GM12874 (cell line): ENCODE measurements around the gene ZNF714.

Experiments used
- CTCF ChIP-seq: IDR thresholded peaks from 2 replicates; pipeline ENCODE4 v1.5.1; 2011; ENCODE audit warnings: low read depth, mild to moderate bottlenecking, control low read depth, low read length, moderate library complexity; ENCODE audit not compliant: insufficient read depth

ZNF714 gene

DNA sequence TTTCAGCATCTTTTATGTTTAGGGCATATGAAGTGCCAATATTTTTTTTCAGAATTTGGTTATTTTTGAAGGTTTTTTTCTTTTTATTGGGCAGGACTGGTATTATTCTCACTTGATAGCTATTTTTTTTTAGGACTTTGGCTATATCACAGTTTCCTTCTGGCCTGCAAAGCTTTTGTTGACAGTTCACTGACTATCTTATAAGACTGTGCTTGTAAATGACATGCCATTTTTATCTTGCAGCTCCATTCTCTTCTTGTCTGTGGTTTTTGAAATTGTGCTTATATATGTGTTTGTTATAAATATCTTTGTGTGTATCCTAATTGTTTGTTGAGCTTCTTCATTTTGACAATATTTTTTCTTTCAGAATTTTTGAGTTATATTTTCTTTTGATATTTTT is 33.4 kb downstream of the ZNF714 start:
- no peak for TF ChIP-seq CTCF

GRCh38 chr19:21117041-21117907 is 35.3 kb downstream of the ZNF714 start:
- no peak for TF ChIP-seq CTCF

- TF ChIP-seq CTCF = no peak
Observed at GRCh38 chr19:21126078-21126477, 44.1 kb downstream of the ZNF714 start.

DNA sequence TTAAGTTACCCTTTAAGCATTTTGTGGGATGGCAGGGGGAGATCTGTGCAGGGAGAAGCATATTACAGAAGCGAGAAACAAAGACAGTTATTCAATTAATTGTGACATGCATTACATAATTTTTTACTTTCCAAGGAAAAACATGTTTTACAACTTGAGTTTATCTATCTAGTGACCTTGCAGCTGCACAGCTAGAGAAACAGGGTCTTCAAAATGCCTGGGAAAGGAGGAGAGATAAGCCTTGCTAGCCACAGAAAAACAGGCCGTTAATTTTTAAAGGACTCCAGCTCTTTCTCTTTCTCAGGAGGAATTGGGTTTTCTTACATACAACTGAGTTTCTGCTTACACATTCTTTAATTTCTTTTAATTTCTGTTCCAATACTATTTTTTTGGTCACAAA is 45.0 kb downstream of the ZNF714 start:
- TF ChIP-seq CTCF = no peak

DNA sequence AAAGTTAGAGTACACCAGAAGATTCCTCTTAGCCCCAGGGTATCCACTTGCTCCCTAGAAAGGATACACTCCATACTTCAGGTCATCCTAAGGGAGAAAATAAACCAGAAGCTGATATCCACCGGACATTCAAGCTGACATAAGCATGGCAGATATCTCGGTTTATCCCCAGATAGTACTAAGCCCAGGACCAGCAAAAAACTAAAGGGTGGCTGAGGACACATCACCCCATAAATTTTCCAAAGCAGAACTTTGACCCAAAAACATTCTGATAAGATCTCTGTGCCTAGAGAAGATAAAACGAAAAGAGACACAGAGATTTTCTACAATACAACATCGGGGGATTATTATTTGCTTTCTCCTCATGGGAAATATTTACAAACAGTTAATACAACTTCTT is 45.9 kb downstream of the ZNF714 start:
- TF ChIP-seq CTCF = no peak

DNA sequence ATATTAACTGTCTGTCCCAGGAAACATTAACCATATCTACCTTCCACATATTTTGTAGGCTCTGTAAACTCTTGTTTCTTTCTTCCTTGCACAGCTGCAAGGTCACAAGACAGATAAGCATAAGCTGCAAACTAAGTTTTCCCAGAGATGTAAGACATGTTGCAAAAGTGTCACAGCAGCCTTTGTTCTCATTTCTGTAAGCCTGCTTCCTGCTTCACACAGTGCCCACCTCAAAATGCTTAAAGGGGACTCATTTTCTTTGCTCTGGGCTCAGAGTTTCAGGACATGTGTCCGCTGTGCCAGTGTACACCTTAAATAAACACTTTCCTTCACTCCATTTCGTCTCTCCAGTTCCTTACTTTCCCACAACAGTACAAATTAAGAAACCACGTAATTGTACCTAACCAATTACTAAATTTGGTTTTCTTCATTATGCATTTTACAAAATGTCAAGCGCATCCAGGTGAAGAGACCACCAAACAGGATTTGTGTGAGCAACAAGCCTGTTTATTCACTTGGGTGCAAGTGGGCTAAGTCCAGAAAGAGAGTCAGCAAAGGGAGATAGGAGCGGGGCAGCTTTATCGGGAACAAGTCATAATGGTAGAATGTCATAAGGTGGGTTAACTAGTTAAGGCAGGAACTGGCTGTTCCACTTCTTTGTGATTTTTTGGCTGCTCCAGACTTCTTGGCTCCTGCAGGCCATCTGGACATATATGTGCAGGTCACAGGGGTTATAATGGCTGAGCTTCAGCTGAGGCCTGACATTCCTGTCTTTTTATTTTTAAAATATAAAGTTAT is 47.1 kb downstream of the ZNF714 start:
- TF ChIP-seq CTCF = no peak

GRCh38 chr19:21130097-21130775 is 48.2 kb downstream of the ZNF714 start:
- TF ChIP-seq CTCF = no peak
